Ishikawa (cell line): ENCODE results near the gene ARSB.

ENCODE experiments used
- CEBPB ChIP-seq: IDR thresholded peaks from 2 replicates; pipeline ENCODE4 v1.6.1; 2012
- CREB1 ChIP-seq: IDR thresholded peaks from 2 replicates; pipeline ENCODE4 v1.6.1; 2012; ENCODE audit warnings: low read depth
- EGR1 ChIP-seq: IDR thresholded peaks from 2 replicates; pipeline ENCODE4 v1.6.1; 2012
- EP300 ChIP-seq: IDR thresholded peaks from 2 replicates; pipeline ENCODE4 v1.6.1; 2012; ENCODE audit warnings: borderline replicate concordance
- FOXM1 ChIP-seq: IDR thresholded peaks from 2 replicates; pipeline ENCODE4 v1.6.1; 2012; ENCODE audit warnings: low read depth, borderline replicate concordance
- MAX ChIP-seq: IDR thresholded peaks from 2 replicates; pipeline ENCODE4 v1.6.1; 2012
- NFIC ChIP-seq: IDR thresholded peaks from 2 replicates; pipeline ENCODE4 v1.6.1; 2012
- RAD21 ChIP-seq: IDR thresholded peaks from 2 replicates; pipeline ENCODE4 v1.6.1; 2012; ENCODE audit warnings: low read depth
- REST ChIP-seq: IDR thresholded peaks from 2 replicates; pipeline ENCODE4 v1.6.1; 2012; ENCODE audit warnings: low read depth, mild to moderate bottlenecking
- TAF1 ChIP-seq: IDR thresholded peaks from 2 replicates; pipeline ENCODE4 v1.6.1; 2012; ENCODE audit warnings: low read depth, mild to moderate bottlenecking
- TCF12 ChIP-seq: IDR thresholded peaks from 2 replicates; pipeline ENCODE4 v1.6.1; 2012; ENCODE audit warnings: low read depth
- TEAD4 ChIP-seq: IDR thresholded peaks from 2 replicates; pipeline ENCODE4 v1.6.1; 2012
- USF1 ChIP-seq: IDR thresholded peaks from 2 replicates; pipeline ENCODE4 v1.6.1; 2012
- YY1 ChIP-seq: IDR thresholded peaks from 2 replicates; pipeline ENCODE4 v1.6.1; 2012; ENCODE audit warnings: low read depth
- ZBTB7A ChIP-seq: IDR thresholded peaks from 2 replicates; pipeline ENCODE4 v1.6.1; 2012; ENCODE audit warnings: low read depth

ARSB gene

GRCh38 chr5:78915170-78915569 is 69.9 kb downstream of the ARSB start:
- TF ChIP-seq MAX: no peak
- TF ChIP-seq TAF1: no peak
- no peak for TF ChIP-seq CREB1

GRCh38 chr5:78912811-78913210 is 72.3 kb downstream of the ARSB start:
- TF ChIP-seq USF1 (no peak), RAD21 (no peak), CREB1 (no peak), REST (no peak), ZBTB7A (no peak), TCF12 (no peak)

GRCh38 chr5:78912085-78912771 is 72.9 kb downstream of the ARSB start:
- TF ChIP-seq MAX (no peak), CREB1 (no peak), TCF12 (no peak), TEAD4 (no peak), REST (no peak), YY1 (no peak), ZBTB7A (no peak), NFIC (no peak), EGR1 (no peak), TAF1 (no peak), EP300 (no peak), RAD21 (no peak), CEBPB (no peak), FOXM1 (no peak), USF1 (no peak)

- TF ChIP-seq CEBPB: no peak
- TF ChIP-seq ZBTB7A: no peak
- TF ChIP-seq NFIC: no peak
- no peak for TF ChIP-seq TEAD4
- no peak for TF ChIP-seq MAX
- no peak for TF ChIP-seq YY1
- TF ChIP-seq RAD21: no peak
These were observed 76.7 kb downstream of the ARSB start for GRCh38 chr5:78908173-78909061.

- TF ChIP-seq TCF12: no peak
These were observed 77.7 kb downstream of the ARSB start for GRCh38 chr5:78907255-78907891.
